ENCODE data around the gene EPB42.

- TF ChIP-seq CTCF (IDR thresholded peaks at IDR 0.05; ENCODE audit: low read depth, low read length) (no peak), EZH2phosphoT487 (IDR thresholded peaks at IDR 0.05; ENCODE audit: low read depth) (no peak)
Observed at GRCh38 chr15:43189296-43189695, 31.5 kb downstream of the EPB42 start.

Measured in OCI-LY3 (cell line).